H1 (cell line): Measurements from ENCODE around the gene PUDP. TPM values are rescaled to one million over a fixed set of nuclear protein-coding genes. Genes with fewer than 3 reads are reported as not detected.

Experiments used
- CTCF ChIA-PET: fragments of 300-600 bp; sonication (Branson Sonifier 250); formaldehyde crosslinking; loops from one replicate; lab custom pipeline; 2021; ENCODE audit not compliant: partially characterized antibody; lab: Charles Lee
- POLR2A ChIA-PET: fragments of 300-600 bp; sonication (Branson Sonifier 250); formaldehyde crosslinking; loops from one replicate; lab custom pipeline; 2021; ENCODE audit warnings: inconsistent platforms; ENCODE audit not compliant: partially characterized antibody; lab: Charles Lee
- DNase-seq, 2 experiments: peaks; one replicate each; pipeline versions ENCODE4 v3.0.0 to v3.0.0-alpha.2; 2010 to 2022; ENCODE audit warnings: low spot score in 2 of 2, low read depth in 1 of 2, mixed read lengths in 1 of 2
- FAIRE-seq: peaks from 2 replicates; lab custom pipeline; 2011; peaks lifted over from hg19 to GRCh38; lab: Jason Lieb, UNC
- H2AFZ ChIP-seq: 2 replicates; pipeline ENCODE4 v1.8.1; 2012; ENCODE audit warnings: low read length, inconsistent platforms
- H2AK5ac ChIP-seq: 2 replicates; pipeline ENCODE4 v1.6.1; 2013; ENCODE audit warnings: low read depth, low read length
- H2BK120ac ChIP-seq: replicated peaks from 2 replicates; pipeline ENCODE3; 2013; ENCODE audit warnings: low read depth, low read length, inconsistent platforms
- H2BK12ac ChIP-seq: 2 replicates; pipeline ENCODE4 v1.6.1; 2013; ENCODE audit warnings: low read depth, low read length
- H2BK15ac ChIP-seq: 2 replicates; pipeline ENCODE4 v1.6.1; 2013; ENCODE audit warnings: low read length
- H2BK20ac ChIP-seq: 2 replicates; pipeline ENCODE4 v1.6.1; 2013; ENCODE audit warnings: low read length
- H2BK5ac ChIP-seq: 2 replicates; pipeline ENCODE4 v1.6.1; 2013; ENCODE audit warnings: low read depth, low read length
- H3K14ac ChIP-seq: 2 replicates; pipeline ENCODE4 v1.6.1; 2013; ENCODE audit warnings: inconsistent platforms; ENCODE audit not compliant: insufficient read length
- H3K18ac ChIP-seq: 2 replicates; pipeline ENCODE4 v1.6.1; 2013; ENCODE audit warnings: low read length; ENCODE audit errors: extremely low read depth
- H3K23ac ChIP-seq: 2 replicates; pipeline ENCODE4 v1.6.1; 2013; ENCODE audit warnings: inconsistent platforms; ENCODE audit not compliant: insufficient read length
- H3K23me2 ChIP-seq: 2 replicates; pipeline ENCODE4 v1.6.1; 2013; ENCODE audit warnings: low read depth, low read length
- H3K27ac ChIP-seq: 2 replicates; pipeline ENCODE4 v1.6.1; 2011; ENCODE audit warnings: low read depth, low read length, inconsistent platforms
- H3K27me3 ChIP-seq, 4 experiments: replicated peaks in 1 of 4; 1 replicate in 1 of 4; 2 replicates in 3 of 4; pipeline versions ENCODE4 v1.6.1 to v1.8.1; 2011 to 2013; ENCODE audit warnings: low read length in 3 of 4, mild to moderate bottlenecking in 3 of 4, inconsistent platforms in 2 of 4, mixed read lengths in 2 of 4, moderate library complexity in 1 of 4; ENCODE audit not compliant: control insufficient read depth in 3 of 4, insufficient read depth in 3 of 4; ENCODE audit errors: extremely low read depth in 1 of 4
- H3K36me3 ChIP-seq, 4 experiments: 2 replicates each; pipeline versions ENCODE4 v1.6.1 to v1.8.1; 2011 to 2013; ENCODE audit warnings: mild to moderate bottlenecking in 4 of 4, low read length in 3 of 4, moderate library complexity in 2 of 4, control low read depth in 1 of 4, inconsistent platforms in 1 of 4; ENCODE audit not compliant: insufficient read depth in 4 of 4, control insufficient read depth in 2 of 4
- H3K4ac ChIP-seq: replicated peaks from 2 replicates; pipeline ENCODE3; 2013; ENCODE audit warnings: low read length, low read depth, mixed read lengths, inconsistent platforms; ENCODE audit not compliant: insufficient read length
- H3K4me1 ChIP-seq, 4 experiments: replicated peaks in 1 of 4; 1 replicate in 1 of 4; 2 replicates in 3 of 4; pipeline versions ENCODE4 v1.6.1 to v1.8.1; 2011 to 2013; ENCODE audit warnings: low read length in 3 of 4, inconsistent platforms in 2 of 4, mixed read lengths in 1 of 4; ENCODE audit not compliant: insufficient read depth in 4 of 4, control insufficient read depth in 3 of 4
- H3K4me2 ChIP-seq, 2 experiments: 2 replicates each; pipeline versions ENCODE4 v1.6.1 to v1.8.1; 2011 to 2013; ENCODE audit warnings: low read depth in 2 of 2, low read length in 2 of 2, control low read depth in 1 of 2, inconsistent platforms in 1 of 2, mild to moderate bottlenecking in 1 of 2; ENCODE audit not compliant: insufficient read depth in 1 of 2
- H3K4me3 ChIP-seq, 4 experiments: fragments of 200-600, 300-600 bp in 1 of 4; sonication (generic), shearing (Covaris generic), sonication (Bioruptor Twin) in 1 of 4; 2 replicates each; pipeline versions ENCODE4 v1.5.1 to v1.8.1; 2011 to 2016; ENCODE audit warnings: low read length in 4 of 4, low read depth in 3 of 4, control low read depth in 2 of 4, inconsistent platforms in 2 of 4, mild to moderate bottlenecking in 2 of 4, mixed read lengths in 1 of 4, moderate library complexity in 1 of 4; ENCODE audit not compliant: insufficient read depth in 2 of 4; ENCODE audit errors: extremely low read depth in 1 of 4
- H3K56ac ChIP-seq: replicated peaks from 2 replicates; pipeline ENCODE3; 2013; ENCODE audit warnings: low read depth, mild to moderate bottlenecking, mixed read lengths, low read length, inconsistent platforms; ENCODE audit not compliant: insufficient read length
- H3K79me1 ChIP-seq: 2 replicates; pipeline ENCODE4 v1.6.1; 2013; ENCODE audit warnings: low read depth, low read length, control low read depth
- H3K79me2 ChIP-seq, 2 experiments: 2 replicates each; pipeline versions ENCODE4 v1.6.1 to v1.8.1; 2012 to 2013; ENCODE audit warnings: low read length in 2 of 2, mild to moderate bottlenecking in 2 of 2, inconsistent platforms in 1 of 2; ENCODE audit not compliant: insufficient read depth in 2 of 2, control insufficient read depth in 1 of 2
- H3K9ac ChIP-seq, 4 experiments: replicated peaks in 1 of 4; 1 replicate in 1 of 4; 2 replicates in 3 of 4; pipeline versions ENCODE4 v1.6.1 to v1.8.1; 2011 to 2013; ENCODE audit warnings: low read depth in 3 of 4, low read length in 3 of 4, control low read depth in 2 of 4, mild to moderate bottlenecking in 2 of 4, moderate library complexity in 2 of 4, inconsistent platforms in 1 of 4; ENCODE audit errors: extremely low read depth in 1 of 4
- H3K9me3 ChIP-seq, 2 experiments: 2 replicates each; pipeline versions ENCODE4 v1.6.1 to v1.8.1; 2012 to 2013; ENCODE audit warnings: mild to moderate bottlenecking in 2 of 2, moderate library complexity in 2 of 2, control low read depth in 1 of 2, inconsistent platforms in 1 of 2, low read depth in 1 of 2, low read length in 1 of 2, mixed read lengths in 1 of 2; ENCODE audit not compliant: insufficient read depth in 2 of 2
- H4K20me1 ChIP-seq, 2 experiments: replicated peaks in 1 of 2; 2 replicates each; pipeline versions ENCODE3 to v1.8.1; 2011 to 2013; ENCODE audit warnings: inconsistent platforms in 2 of 2, low read length in 2 of 2, mild to moderate bottlenecking in 1 of 2; ENCODE audit not compliant: insufficient read depth in 2 of 2, control insufficient read depth in 1 of 2
- H4K5ac ChIP-seq: 2 replicates; pipeline ENCODE4 v1.6.1; 2013; ENCODE audit warnings: low read length, low read depth, mixed read lengths, inconsistent platforms; ENCODE audit not compliant: insufficient read length
- H4K8ac ChIP-seq: 2 replicates; pipeline ENCODE4 v1.8.0; 2013; ENCODE audit warnings: mild to moderate bottlenecking, moderate library complexity, low read length, inconsistent platforms; ENCODE audit not compliant: insufficient read depth; ENCODE audit errors: extremely low read depth
- H4K91ac ChIP-seq: replicated peaks from 2 replicates; pipeline ENCODE3; 2013; ENCODE audit warnings: low read length, mixed read lengths, inconsistent platforms; ENCODE audit not compliant: insufficient read length
- HDAC2 ChIP-seq, 2 experiments: fragments of 300-600 bp in 1 of 2; sonication (generic) in 1 of 2; IDR thresholded peaks; 2 replicates each; pipeline ENCODE4 v1.6.1; 2011 to 2012; ENCODE audit warnings: low read depth in 2 of 2, low read length in 2 of 2, mild to moderate bottlenecking in 2 of 2, moderate library complexity in 2 of 2, borderline replicate concordance in 1 of 2, inconsistent platforms in 1 of 2
- KDM1A ChIP-seq: fragments of 200-600, 300-600 bp; sonication (generic); IDR thresholded peaks from 2 replicates; pipeline ENCODE4 v1.7.1; 2016; ENCODE audit warnings: mild to moderate bottlenecking, low read length, borderline replicate concordance
- TEAD4 ChIP-seq: IDR thresholded peaks from 2 replicates; pipeline ENCODE4 v1.6.1; 2012; ENCODE audit warnings: low read depth, low read length, inconsistent platforms, mixed read lengths
- WGBS, 2 experiments: shearing (Covaris generic) in 1 of 2; methylation state at CpG; one replicate each; pipeline versions ENCODE4 v1.1.6 to v1.1.7; 2013 to 2015; ENCODE audit warnings: low lambda C conversion rate in 2 of 2, mixed read lengths in 2 of 2, inconsistent platforms in 1 of 2, low coverage in 1 of 2, missing lambda C conversion rate in 1 of 2; ENCODE audit not compliant: insufficient replicate concordance in 2 of 2, insufficient coverage in 1 of 2, insufficient read length in 1 of 2; ENCODE audit errors: extremely low coverage in 1 of 2, missing lambda C conversion rate in 1 of 2; 5-methylcytosine and 5-hydroxymethylcytosine counted together
- polyA plus RNA-seq, 7 experiments: library from polyadenylated mRNA; depleted of rRNA in 3 of 7; stranded (reverse) in 5 of 7; unstranded in 2 of 7; fragments of >200 nt in 5 of 7; fragments of 200-250 nt in 2 of 7; gene quantifications; 1 replicate in 5 of 7; 2 replicates in 1 of 7; 4 replicates in 1 of 7; pipeline versions ENCODE4 v1.2.1 to v1.2.3, GENCODE V29; 2011 to 2013; ENCODE audit warnings: missing spikeins in 2 of 7, mixed read lengths in 2 of 7
- total RNA-seq: library from RNA; stranded (reverse); fragmentation: NEBNext Ultra II Directional; extraction: Animal tissue kit (Norgen Biotek cat#: 25700); gene quantifications from 2 replicates; pipeline ENCODE4 v1.2.1, GENCODE V29; 2021

Gene PUDP
- total and polyA plus RNA-seq, 2 of the 8 experiments (the other 6 are each of a cell fraction or from before 2014, with no cell fraction given) = 27.2 to 30.2 TPM

GRCh38 chrX:7062276-7062675 is 85.7 kb downstream of the PUDP start:
- H3K4me2 ChIP-seq = no peak overlapping the region
- no peak overlapping the region for H3K23ac ChIP-seq
- no peak overlapping the region for H3K4ac ChIP-seq
- no peak overlapping the region for H4K5ac ChIP-seq
- FAIRE-seq (no peak), DNase-seq (no peak)
- H2BK15ac ChIP-seq = no peak overlapping the region
- H3K9me3 ChIP-seq = peaks cover 0 to 7% of the 10 kb centered on the region in 2 experiments; a peak in 2 of 4 replicates
- H3K79me2 ChIP-seq = no peaks in the 10 kb centered on the region
- no peak overlapping the region for H2BK120ac ChIP-seq
- no peak overlapping the region for H3K56ac ChIP-seq
- CTCF ChIA-PET = interaction anchor here (0.6 kb wide), 1 partner anchor 27 kb away, joined by 3 read pairs; no protein-coding TSS in a partner anchor
- no peak overlapping the region for H2BK12ac ChIP-seq
- H3K27ac ChIP-seq = no peak overlapping the region
- no peak overlapping the region for H4K91ac ChIP-seq
- no peak overlapping the region for H2BK20ac ChIP-seq
- no peak overlapping the region for H2AFZ ChIP-seq
- H3K18ac ChIP-seq = no peak overlapping the region
- POLR2A ChIA-PET = no interaction called here
- no peak overlapping the region for H2AK5ac ChIP-seq
- no peaks in the 10 kb centered on the region for H3K79me1 ChIP-seq
- H3K27me3 ChIP-seq = no peaks in the 10 kb centered on the region
- H3K23me2 ChIP-seq = no peaks in the 10 kb centered on the region
- WGBS, 2 experiments = no CpG with 5 or more reads among the region's 1 CpG
- H3K4me3 ChIP-seq = no peak overlapping the region
- H3K36me3 ChIP-seq = peaks cover 0 to 3% (median 0%) of the 10 kb centered on the region in 4 experiments; a peak in 1 of 8 replicates
- no peak overlapping the region for H3K9ac ChIP-seq
- H4K8ac ChIP-seq = no peak overlapping the region
- H3K14ac ChIP-seq = no peak overlapping the region
- TF ChIP-seq KDM1A (no peak), TEAD4 (no peak), HDAC2 (IDR thresholded peaks at IDR 0.05; ENCODE audit: borderline replicate concordance in 1 of 2, low read depth in 2 of 2, low read length in 2 of 2) (no peak)
- H3K4me1 ChIP-seq = no peaks in the 10 kb centered on the region
- no peaks in the 10 kb centered on the region for H4K20me1 ChIP-seq
- H2BK5ac ChIP-seq = no peak overlapping the region
